ENCODE measurements around the gene ST3GAL3. TPM values are rescaled to one million over a fixed set of nuclear protein-coding genes. Genes with fewer than 3 reads are reported as not detected.

Gene ST3GAL3
- total RNA-seq, 1 donor from 2014 or later = 24.4 TPM

DNA sequence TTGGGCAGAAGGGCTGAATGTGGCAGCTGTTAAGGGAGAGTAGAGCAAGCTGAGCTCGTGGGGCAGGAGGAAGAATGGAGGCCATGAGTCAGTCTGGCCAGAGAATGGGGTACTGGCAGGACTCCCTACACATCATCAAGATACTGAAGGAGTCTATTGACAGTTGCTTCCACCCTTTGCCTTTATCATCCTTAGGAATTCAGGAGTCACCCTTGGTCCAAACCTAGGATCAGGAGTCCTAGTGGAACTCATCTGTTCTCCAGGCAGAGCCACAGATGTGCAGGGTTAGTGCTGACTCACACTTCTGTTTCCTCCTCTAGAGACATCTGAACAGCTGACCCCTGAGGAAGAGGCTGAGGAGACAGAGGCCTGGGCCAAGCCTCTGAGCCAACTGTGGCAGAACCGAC, 18.7 kb upstream of the ST3GAL3 start:
- Mint-ChIP-seq H3K4me3 (no peak overlapping the region), H3K4me1 (ENCODE audit: unreplicated experiment) (no peaks in the 10 kb centered on the region), H3K27ac (no peak overlapping the region), H3K9me3 (no peaks in the 10 kb centered on the region), H3K27me3 (no peaks in the 10 kb centered on the region), H3K36me3 (peaks cover 35% of the 10 kb centered on the region)
- TF ChIP-seq, protein P1, sequence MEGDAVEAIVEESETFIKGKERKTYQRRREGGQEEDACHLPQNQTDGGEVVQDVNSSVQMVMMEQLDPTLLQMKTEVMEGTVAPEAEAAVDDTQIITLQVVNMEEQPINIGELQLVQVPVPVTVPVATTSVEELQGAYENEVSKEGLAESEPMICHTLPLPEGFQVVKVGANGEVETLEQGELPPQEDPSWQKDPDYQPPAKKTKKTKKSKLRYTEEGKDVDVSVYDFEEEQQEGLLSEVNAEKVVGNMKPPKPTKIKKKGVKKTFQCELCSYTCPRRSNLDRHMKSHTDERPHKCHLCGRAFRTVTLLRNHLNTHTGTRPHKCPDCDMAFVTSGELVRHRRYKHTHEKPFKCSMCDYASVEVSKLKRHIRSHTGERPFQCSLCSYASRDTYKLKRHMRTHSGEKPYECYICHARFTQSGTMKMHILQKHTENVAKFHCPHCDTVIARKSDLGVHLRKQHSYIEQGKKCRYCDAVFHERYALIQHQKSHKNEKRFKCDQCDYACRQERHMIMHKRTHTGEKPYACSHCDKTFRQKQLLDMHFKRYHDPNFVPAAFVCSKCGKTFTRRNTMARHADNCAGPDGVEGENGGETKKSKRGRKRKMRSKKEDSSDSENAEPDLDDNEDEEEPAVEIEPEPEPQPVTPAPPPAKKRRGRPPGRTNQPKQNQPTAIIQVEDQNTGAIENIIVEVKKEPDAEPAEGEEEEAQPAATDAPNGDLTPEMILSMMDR (conservative IDR thresholded peaks at IDR 0.05) = no peak
- DNase-seq (ENCODE audit: extremely low spot score, unreplicated experiment) = no peak

GRCh38 chr1:43689289-43689688, 18.0 kb upstream of the ST3GAL3 start:
- no peak for DNase-seq (ENCODE audit: extremely low spot score, unreplicated experiment)
- TF ChIP-seq, protein P1 (conservative IDR thresholded peaks at IDR 0.05) = no peak
- Mint-ChIP-seq H3K4me3 (no peak overlapping the region), H3K9me3 (no peaks in the 10 kb centered on the region), H3K4me1 (ENCODE audit: unreplicated experiment) (no peaks in the 10 kb centered on the region), H3K27ac (no peak overlapping the region), H3K36me3 (peaks cover 34% of the 10 kb centered on the region), H3K27me3 (no peaks in the 10 kb centered on the region)

- TF ChIP-seq, protein P1 (conservative IDR thresholded peaks at IDR 0.05) = no peak
- no peaks in the 10 kb centered on the region for H3K4me1 Mint-ChIP-seq (ENCODE audit: unreplicated experiment)
- H3K36me3 Mint-ChIP-seq = peaks cover 21% of the 10 kb centered on the region
- H3K27ac Mint-ChIP-seq = no peak overlapping the region
- no peak overlapping the region for H3K4me3 Mint-ChIP-seq
- no peaks in the 10 kb centered on the region for H3K27me3 Mint-ChIP-seq
- H3K9me3 Mint-ChIP-seq = no peaks in the 10 kb centered on the region
- no peak for DNase-seq (ENCODE audit: extremely low spot score, unreplicated experiment)
These were observed 15.2 kb upstream of the ST3GAL3 start for GRCh38 chr1:43691871-43692815.

- no peaks in the 10 kb centered on the region for H3K27me3 Mint-ChIP-seq
- TF ChIP-seq, protein P1 (conservative IDR thresholded peaks at IDR 0.05) = no peak
- H3K4me1 Mint-ChIP-seq (ENCODE audit: unreplicated experiment) = no peaks in the 10 kb centered on the region
- H3K27ac Mint-ChIP-seq = no peak overlapping the region
- no peak for DNase-seq (ENCODE audit: extremely low spot score, unreplicated experiment)
- no peak overlapping the region for H3K4me3 Mint-ChIP-seq
- no peaks in the 10 kb centered on the region for H3K9me3 Mint-ChIP-seq
- peaks cover 21% of the 10 kb centered on the region for H3K36me3 Mint-ChIP-seq
These were observed 14.0 kb upstream of the ST3GAL3 start for GRCh38 chr1:43693371-43693770.

DNA sequence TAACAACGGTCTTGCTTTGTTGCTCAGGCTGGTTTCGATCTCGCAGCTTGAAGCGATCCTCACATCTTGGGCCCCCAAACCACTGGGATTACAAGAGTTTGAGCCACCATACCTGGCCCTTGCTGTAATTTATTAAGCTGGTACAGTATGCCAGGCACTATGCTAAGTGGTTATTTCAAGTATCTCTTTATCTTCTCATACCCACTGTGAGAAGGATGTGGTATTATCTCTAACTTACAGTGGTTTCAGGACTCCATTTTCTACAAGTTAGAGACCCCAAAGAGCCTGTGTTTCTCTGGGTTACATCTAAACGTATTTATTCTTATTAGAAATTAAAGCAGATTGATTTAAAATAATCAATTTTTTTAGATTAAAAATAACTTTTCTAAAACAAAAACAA, 8.1 kb upstream of the ST3GAL3 start:
- no peaks in the 10 kb centered on the region for H3K4me1 Mint-ChIP-seq (ENCODE audit: unreplicated experiment)

More for the DNA sequence above, 8.1 kb upstream of the ST3GAL3 start:
- no peak for DNase-seq (ENCODE audit: extremely low spot score, unreplicated experiment)
- Mint-ChIP-seq H3K9me3 (no peaks in the 10 kb centered on the region), H3K4me3 (no peak overlapping the region), H3K27ac (no peak overlapping the region), H3K36me3 (peaks cover 15% of the 10 kb centered on the region), H3K27me3 (no peaks in the 10 kb centered on the region)
- TF ChIP-seq, protein P1 (conservative IDR thresholded peaks at IDR 0.05) = no peak
